Breast epithelium (tissue), 3 donors: ENCODE data around the gene SLC22A23.

Experiments
- POLR2A ChIP-seq: fragments of 450-650 bp; IDR thresholded peaks from one replicate; pipeline ENCODE4 v1.6.1; 2016; ENCODE audit warnings: antibody characterized with exemption, mild to moderate bottlenecking, moderate library complexity
- TF ChIP-seq, protein P1 (sequence below), 3 donors: fragments of 450-650 bp; IDR thresholded peaks; one replicate each; pipeline ENCODE4 v1.5.1; 2016 to 2017; ENCODE audit warnings: antibody characterized with exemption in 3 of 3, mild to moderate bottlenecking in 3 of 3, moderate library complexity in 3 of 3

GRCh38 chr6:3340358-3340802 is 116.5 kb downstream of the SLC22A23 start:
- TF ChIP-seq POLR2A, result no peak
- TF ChIP-seq, protein P1, sequence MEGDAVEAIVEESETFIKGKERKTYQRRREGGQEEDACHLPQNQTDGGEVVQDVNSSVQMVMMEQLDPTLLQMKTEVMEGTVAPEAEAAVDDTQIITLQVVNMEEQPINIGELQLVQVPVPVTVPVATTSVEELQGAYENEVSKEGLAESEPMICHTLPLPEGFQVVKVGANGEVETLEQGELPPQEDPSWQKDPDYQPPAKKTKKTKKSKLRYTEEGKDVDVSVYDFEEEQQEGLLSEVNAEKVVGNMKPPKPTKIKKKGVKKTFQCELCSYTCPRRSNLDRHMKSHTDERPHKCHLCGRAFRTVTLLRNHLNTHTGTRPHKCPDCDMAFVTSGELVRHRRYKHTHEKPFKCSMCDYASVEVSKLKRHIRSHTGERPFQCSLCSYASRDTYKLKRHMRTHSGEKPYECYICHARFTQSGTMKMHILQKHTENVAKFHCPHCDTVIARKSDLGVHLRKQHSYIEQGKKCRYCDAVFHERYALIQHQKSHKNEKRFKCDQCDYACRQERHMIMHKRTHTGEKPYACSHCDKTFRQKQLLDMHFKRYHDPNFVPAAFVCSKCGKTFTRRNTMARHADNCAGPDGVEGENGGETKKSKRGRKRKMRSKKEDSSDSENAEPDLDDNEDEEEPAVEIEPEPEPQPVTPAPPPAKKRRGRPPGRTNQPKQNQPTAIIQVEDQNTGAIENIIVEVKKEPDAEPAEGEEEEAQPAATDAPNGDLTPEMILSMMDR (IDR thresholded peaks at IDR 0.05), result no peak
